ENCODE measurements around the gene DNAJC30. TPM values are rescaled to one million over a fixed set of nuclear protein-coding genes. Genes with fewer than 3 reads are reported as not detected.

The DNAJC30 gene
- total and polyA plus RNA-seq, 2 of the 8 experiments (the other 6 are each of a cell fraction or from before 2014, with no cell fraction given), result 6.1 to 6.3 TPM

DNA sequence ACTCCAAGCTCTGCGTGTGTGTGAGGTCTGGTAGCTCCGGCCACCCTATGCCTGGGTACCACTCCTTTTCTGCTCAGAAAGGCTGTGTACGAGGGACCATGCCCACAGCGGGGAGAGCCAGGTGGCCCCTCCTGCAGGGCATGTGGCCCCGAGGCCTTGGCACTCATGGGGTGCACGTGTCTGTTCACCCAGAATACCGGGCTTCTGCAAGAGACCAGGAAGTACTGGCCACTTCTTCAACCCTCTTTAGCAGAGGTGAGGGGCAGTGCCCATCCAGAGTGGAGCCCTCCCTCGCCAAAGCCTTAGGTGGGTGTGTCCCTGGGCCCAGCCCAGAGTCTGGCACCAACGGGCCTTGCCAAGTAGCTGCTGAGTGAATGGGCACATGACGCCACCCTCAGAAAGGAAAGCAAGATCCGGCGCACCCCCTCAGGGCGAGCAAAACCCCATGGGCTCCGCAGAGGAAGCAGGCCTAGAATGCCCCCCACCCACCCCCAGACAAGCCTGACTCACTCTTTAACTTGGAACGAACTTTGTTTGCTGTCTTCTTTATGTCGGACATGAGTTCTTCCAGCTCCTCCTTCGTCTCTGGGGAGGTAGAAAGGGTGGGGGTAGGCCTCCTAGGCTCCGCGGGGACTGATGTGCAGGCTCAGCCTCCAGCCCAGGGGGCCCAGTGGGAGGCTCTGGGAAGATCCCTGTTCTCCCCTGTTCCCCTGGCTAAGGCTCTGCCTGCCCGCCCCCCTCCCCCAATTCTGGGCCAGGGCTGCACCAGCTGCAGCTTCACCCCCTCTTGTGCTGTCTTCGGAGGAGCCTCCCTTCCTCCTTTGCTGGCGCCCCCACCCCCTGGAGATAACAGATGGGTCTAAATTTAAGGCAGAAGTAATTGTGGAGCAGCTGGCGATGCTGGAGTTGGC, 21.6 kb upstream of the DNAJC30 start (continued):
- no peak for TF ChIP-seq CEBPB (IDR thresholded peaks at IDR 0.05; ENCODE audit: low read depth, low read length)
- no peak for TF ChIP-seq EZH2 (IDR thresholded peaks at IDR 0.05; ENCODE audit: low read depth, low read length, severe bottlenecking)
- TF ChIP-seq EP300 (IDR thresholded peaks at IDR 0.05; ENCODE audit: borderline replicate concordance in 1 of 2, low read depth in 2 of 2, low read length in 2 of 2), result no peak
- TF ChIP-seq CHD2 (IDR thresholded peaks at IDR 0.05; ENCODE audit: low read length), result no peak
- no peak for TF ChIP-seq RNF2 (IDR thresholded peaks at IDR 0.05; ENCODE audit: borderline replicate concordance, low read depth, low read length, missing control alignments, poor library complexity, severe bottlenecking)
- TF ChIP-seq ASH2L (IDR thresholded peaks at IDR 0.05; ENCODE audit: low read length), result no peak
- TF ChIP-seq SP4 (IDR thresholded peaks at IDR 0.05; ENCODE audit: low read length), result no peak
